ENCODE results near the gene RGS7. TPM values are rescaled to one million over a fixed set of nuclear protein-coding genes. Genes with fewer than 3 reads are reported as not detected.

RGS7 gene
- total RNA-seq, 2 experiments from 2014 or later, result not detected

GRCh38 chr1:241181971-241182370 is 175.0 kb downstream of the RGS7 start:
- H3K79me2 ChIP-seq (ENCODE audit: insufficient read depth, low read depth, low read length), result no peaks in the 10 kb centered on the region
- POLR2A ChIA-PET, result interaction anchor here (0.5 to 1.0 kb wide), 4 partner anchors 11 to 1053 kb away, joined by 3 to 6 read pairs (median 4); no protein-coding TSS in a partner anchor
- BruUV-seq (replicated peaks), result no TSS peak

GRCh38 chr1:241181471-241181870 is 175.5 kb downstream of the RGS7 start:
- intact Hi-C loops (cut with micrococcal nuclease; ENCODE audit: unreplicated experiment), result no loop called here
- H3K9me2 ChIP-seq (ENCODE audit: insufficient read depth, low read length), result no peaks in the 10 kb centered on the region

More at GRCh38 chr1:241181971-241182370, 175.0 kb downstream of the RGS7 start:
- no peak overlapping the region for H2AFZ ChIP-seq (ENCODE audit: low read length)
- H3K4me1 ChIP-seq (ENCODE audit: insufficient read depth, low read length, poor library complexity, severe bottlenecking), result no peaks in the 10 kb centered on the region
- CTCF ChIA-PET (ENCODE audit: unreplicated experiment), result no interaction called here
- no peak overlapping the region for H3K27ac ChIP-seq (ENCODE audit: low read depth, low read length, poor library complexity, severe bottlenecking)
- no peaks in the 10 kb centered on the region for H3K9me3 ChIP-seq (ENCODE audit: low read length)
- no peak overlapping the region for H3K4me2 ChIP-seq (ENCODE audit: low read length)
- TF ChIP-seq EZH2phosphoT487 (IDR thresholded peaks at IDR 0.05; ENCODE audit: borderline replicate concordance, low read depth, low read length) (no peak), CTCF (conservative IDR thresholded peaks at IDR 0.05; ENCODE audit: low read length) (no peak)
- intact Hi-C loops (cut with micrococcal nuclease; ENCODE audit: unreplicated experiment), result no loop called here
- DNase-seq (ENCODE audit: low spot score), result no peak
- no peaks in the 10 kb centered on the region for H4K20me1 ChIP-seq (ENCODE audit: insufficient read depth, low read length)
- H3K9me2 ChIP-seq (ENCODE audit: insufficient read depth, low read length), result no peaks in the 10 kb centered on the region
- H3K4me3 ChIP-seq (ENCODE audit: low read depth, low read length, poor library complexity, severe bottlenecking), result no peak overlapping the region
- no peaks in the 10 kb centered on the region for H3K36me3 ChIP-seq (ENCODE audit: insufficient read depth, low read length)

More at GRCh38 chr1:241181471-241181870, 175.5 kb downstream of the RGS7 start:
- TF ChIP-seq EZH2phosphoT487 (IDR thresholded peaks at IDR 0.05; ENCODE audit: borderline replicate concordance, low read depth, low read length), result no peak
- TF ChIP-seq CTCF (conservative IDR thresholded peaks at IDR 0.05; ENCODE audit: low read length), result no peak
- no peaks in the 10 kb centered on the region for H4K20me1 ChIP-seq (ENCODE audit: insufficient read depth, low read length)
- H3K27ac ChIP-seq (ENCODE audit: low read depth, low read length, poor library complexity, severe bottlenecking), result no peak overlapping the region
- no peaks in the 10 kb centered on the region for H3K36me3 ChIP-seq (ENCODE audit: insufficient read depth, low read length)
- H3K79me2 ChIP-seq (ENCODE audit: insufficient read depth, low read depth, low read length), result no peaks in the 10 kb centered on the region
- no peak for DNase-seq (ENCODE audit: low spot score)
- BruUV-seq (replicated peaks), result no TSS peak
- no peaks in the 10 kb centered on the region for H3K9me3 ChIP-seq (ENCODE audit: low read length)
- ChIA-PET POLR2A (interaction anchor here (1.0 kb wide), 1 partner anchor 11 kb away, joined by 4 read pairs; no protein-coding TSS in a partner anchor), CTCF (ENCODE audit: unreplicated experiment) (no interaction called here)
- no peaks in the 10 kb centered on the region for H3K4me1 ChIP-seq (ENCODE audit: insufficient read depth, low read length, poor library complexity, severe bottlenecking)
- no peak overlapping the region for H3K4me3 ChIP-seq (ENCODE audit: low read depth, low read length, poor library complexity, severe bottlenecking)
- no peak overlapping the region for H3K4me2 ChIP-seq (ENCODE audit: low read length)
- H2AFZ ChIP-seq (ENCODE audit: low read length), result no peak overlapping the region
